Mammary epithelial cell (primary cell): ENCODE measurements around the gene PF4V1.
A peak's percentile ranks its signal among the peaks of the same experiment; 100 is the strongest.

Experiments used
- CTCF ChIP-seq, 2 donors: IDR thresholded peaks in 1 of 2; conservative IDR thresholded peaks in 1 of 2; 2 replicates each; pipeline ENCODE4 v1.5.1; 2011 to 2012; ENCODE audit warnings: inconsistent platforms in 2 of 2, low read length in 2 of 2, mild to moderate bottlenecking in 2 of 2, control low read depth in 1 of 2, low read depth in 1 of 2; ENCODE audit not compliant: insufficient read depth in 1 of 2; ENCODE audit errors: extremely low read depth in 1 of 2
- EZH2 ChIP-seq: IDR thresholded peaks from 2 replicates; pipeline ENCODE4 v1.6.1; 2012; ENCODE audit warnings: low read length, inconsistent platforms, borderline replicate concordance

- TF ChIP-seq CTCF (conservative IDR thresholded peaks at IDR 0.05 in 1 of 2, IDR thresholded peaks at IDR 0.05 in 1 of 2; ENCODE audit: extremely low read depth in 1 of 2, insufficient read depth in 1 of 2, low read depth in 1 of 2, low read length in 2 of 2) (peak; percentile 19 to 43), EZH2 (no peak)
Observed at GRCh38 chr4:73853246-73853704, at the start of gene PF4V1.
